WTC11 (cell line): ENCODE results near the gene COMMD8. TPM values are rescaled to one million over a fixed set of nuclear protein-coding genes. Genes with fewer than 3 reads are reported as not detected.

Source experiments
- ATAC-seq: fragments of 200-7000 bp; cut with Tn5 transposase; 2 replicates; pipeline ENCODE4 v1.10.0; 2021; ENCODE audit warnings: mild to moderate bottlenecking, moderate library complexity
- CTCF ChIA-PET: fragments of 300-600 bp; sonication (Branson Sonifier 250); formaldehyde crosslinking; loops from one replicate; lab custom pipeline; 2021; ENCODE audit warnings: antibody characterized with exemption; lab: Charles Lee
- POLR2A ChIA-PET: fragments of 350-600 bp; sonication (Branson Sonifier 250); formaldehyde crosslinking; loops from one replicate; lab custom pipeline; 2021; ENCODE audit warnings: antibody characterized with exemption; lab: Charles Lee
- DNase-seq: peaks from one replicate; pipeline ENCODE4 v3.0.0; 2021; ENCODE audit warnings: low spot score
- H3K27ac Mint-ChIP-seq: 2 replicates; pipeline ENCODE4 v1.8.0; 2021; ENCODE audit warnings: mixed read lengths
- H3K27me3 Mint-ChIP-seq: 2 replicates; pipeline ENCODE4 v1.8.0; 2021; ENCODE audit warnings: low read depth, mild to moderate bottlenecking, moderate library complexity, mixed read lengths
- H3K36me3 Mint-ChIP-seq: 2 replicates; pipeline ENCODE4 v1.8.0; 2021; ENCODE audit warnings: mixed read lengths
- H3K4me1 Mint-ChIP-seq: 2 replicates; pipeline ENCODE4 v1.8.0; 2022; ENCODE audit warnings: mixed read lengths
- H3K4me3 Mint-ChIP-seq: 2 replicates; pipeline ENCODE4 v1.8.0; 2021; ENCODE audit warnings: mild to moderate bottlenecking, moderate library complexity, mixed read lengths
- H3K9me3 Mint-ChIP-seq: 2 replicates; pipeline ENCODE4 v1.8.0; 2021; ENCODE audit warnings: mixed read lengths
- ELF4 ChIP-seq: sonication (generic); formaldehyde crosslinking; IDR thresholded peaks from 2 replicates; pipeline ENCODE4 v1.8.1; 2022; ENCODE audit warnings: low read depth, mild to moderate bottlenecking, moderate library complexity, missing genetic modification reagents
- ESRRA ChIP-seq: sonication (generic); formaldehyde crosslinking; IDR thresholded peaks from 2 replicates; pipeline ENCODE4 v1.8.1; 2022; ENCODE audit warnings: mild to moderate bottlenecking, missing genetic modification reagents, borderline replicate concordance
- FOXJ3 ChIP-seq: sonication (generic); formaldehyde crosslinking; IDR thresholded peaks from 2 replicates; pipeline ENCODE4 v1.9.0; 2021; ENCODE audit warnings: missing genetic modification reagents, mild to moderate bottlenecking, borderline replicate concordance
- FOXK1 ChIP-seq: sonication (generic); formaldehyde crosslinking; IDR thresholded peaks from 2 replicates; pipeline ENCODE4 v1.8.0; 2022; ENCODE audit warnings: mild to moderate bottlenecking, moderate library complexity, missing genetic modification reagents
- MXD4 ChIP-seq: fragments of 250-450 bp; sonication (Bioruptor Pico); IDR thresholded peaks from 2 replicates; pipeline ENCODE4 v1.8.0; 2021; ENCODE audit warnings: mild to moderate bottlenecking, moderate library complexity, borderline replicate concordance
- NR2C2 ChIP-seq: sonication (generic); formaldehyde crosslinking; IDR thresholded peaks from 2 replicates; pipeline ENCODE4 v1.8.0; 2022; ENCODE audit warnings: mild to moderate bottlenecking, missing genetic modification reagents
- NR3C1 ChIP-seq: sonication (generic); formaldehyde crosslinking; conservative IDR thresholded peaks from 2 replicates; pipeline ENCODE4 v1.8.1; 2023; ENCODE audit warnings: low read depth, mild to moderate bottlenecking, missing genetic modification reagents
- TCF7 ChIP-seq: sonication (generic); formaldehyde crosslinking; IDR thresholded peaks from 2 replicates; pipeline ENCODE4 v1.8.0; 2022; ENCODE audit warnings: mild to moderate bottlenecking, low read depth, missing genetic modification reagents, moderate library complexity
- ZBTB21 ChIP-seq: sonication (generic); formaldehyde crosslinking; IDR thresholded peaks from 2 replicates; pipeline ENCODE4 v1.8.1; 2023; ENCODE audit warnings: mild to moderate bottlenecking, missing genetic modification reagents, borderline replicate concordance
- ZNF121 ChIP-seq: sonication (generic); formaldehyde crosslinking; IDR thresholded peaks from 2 replicates; pipeline ENCODE4 v1.8.0; 2023; ENCODE audit warnings: missing genetic modification reagents
- total RNA-seq: library from RNA; stranded (reverse); gene quantifications from 3 replicates; pipeline ENCODE4 v1.2.3, GENCODE V29; 2021
- TF ChIP-seq, protein P1 (sequence below): sonication (generic); formaldehyde crosslinking; IDR thresholded peaks from 2 replicates; pipeline ENCODE4 v1.8.1; 2022; ENCODE audit warnings: low read depth, missing genetic modification reagents, borderline replicate concordance
- TF ChIP-seq, protein P2 (sequence below): sonication (generic); formaldehyde crosslinking; IDR thresholded peaks from 2 replicates; pipeline ENCODE4 v1.8.0; 2023; ENCODE audit warnings: missing genetic modification reagents, mild to moderate bottlenecking, borderline replicate concordance
- TF ChIP-seq, protein P3 (sequence below): fragments of 250-450 bp; sonication (Bioruptor Pico); conservative IDR thresholded peaks from 2 replicates; pipeline ENCODE4 v1.9.0; 2021; ENCODE audit warnings: mild to moderate bottlenecking
- TF ChIP-seq, protein P4 (sequence below): sonication (generic); formaldehyde crosslinking; IDR thresholded peaks from 2 replicates; pipeline ENCODE4 v1.8.1; 2022; ENCODE audit warnings: mild to moderate bottlenecking, missing genetic modification reagents, moderate library complexity, borderline replicate concordance
- TF ChIP-seq, protein P5 (sequence below): sonication (generic); formaldehyde crosslinking; IDR thresholded peaks from 2 replicates; pipeline ENCODE4 v1.8.0; 2022; ENCODE audit warnings: mild to moderate bottlenecking, missing genetic modification reagents

Gene COMMD8
- total RNA-seq, 1 experiment from 2014 or later, result 8.1 TPM

DNA sequence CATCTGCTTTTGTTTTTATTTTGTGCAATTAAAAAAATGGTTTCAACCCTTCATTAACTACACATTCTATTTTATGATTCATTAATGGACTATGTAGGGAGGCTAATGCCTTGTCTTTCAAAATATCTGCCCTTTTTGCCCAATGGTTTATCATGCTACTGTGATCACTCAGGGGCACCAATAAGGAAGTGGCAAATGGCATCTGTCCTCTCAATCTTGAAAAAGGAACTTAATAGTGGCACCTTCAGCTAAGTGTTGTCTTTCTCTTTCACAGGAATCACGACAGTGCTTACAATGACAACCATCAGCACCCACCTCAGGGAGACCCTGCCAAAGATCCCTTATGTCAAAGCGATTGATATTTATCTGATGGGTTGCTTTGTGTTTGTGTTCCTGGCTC is 57.1 kb downstream of the COMMD8 start:
- no peak for DNase-seq
- POLR2A ChIA-PET, result no interaction called here
- CTCF ChIA-PET, result no interaction called here

More for the DNA sequence above, 57.1 kb downstream of the COMMD8 start:
- Mint-ChIP-seq H3K9me3 (no peaks in the 10 kb centered on the region), H3K36me3 (no peaks in the 10 kb centered on the region)
- no peak for ATAC-seq
- TF ChIP-seq MXD4 (CRISPR knock-in tag) (no peak), ZNF121 (CRISPR knock-in tag) (no peak), TCF7 (CRISPR knock-in tag) (no peak), ZBTB21 (no peak), FOXK1 (CRISPR knock-in tag) (no peak), ELF4 (CRISPR knock-in tag) (no peak), NR2C2 (CRISPR knock-in tag) (no peak), NR3C1 (CRISPR knock-in tag) (no peak), ESRRA (CRISPR knock-in tag) (no peak), FOXJ3 (CRISPR knock-in tag) (no peak)
- TF ChIP-seq, protein P1, sequence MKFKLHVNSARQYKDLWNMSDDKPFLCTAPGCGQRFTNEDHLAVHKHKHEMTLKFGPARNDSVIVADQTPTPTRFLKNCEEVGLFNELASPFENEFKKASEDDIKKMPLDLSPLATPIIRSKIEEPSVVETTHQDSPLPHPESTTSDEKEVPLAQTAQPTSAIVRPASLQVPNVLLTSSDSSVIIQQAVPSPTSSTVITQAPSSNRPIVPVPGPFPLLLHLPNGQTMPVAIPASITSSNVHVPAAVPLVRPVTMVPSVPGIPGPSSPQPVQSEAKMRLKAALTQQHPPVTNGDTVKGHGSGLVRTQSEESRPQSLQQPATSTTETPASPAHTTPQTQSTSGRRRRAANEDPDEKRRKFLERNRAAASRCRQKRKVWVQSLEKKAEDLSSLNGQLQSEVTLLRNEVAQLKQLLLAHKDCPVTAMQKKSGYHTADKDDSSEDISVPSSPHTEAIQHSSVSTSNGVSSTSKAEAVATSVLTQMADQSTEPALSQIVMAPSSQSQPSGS (CRISPR knock-in tag), result no peak
- TF ChIP-seq, protein P2, sequence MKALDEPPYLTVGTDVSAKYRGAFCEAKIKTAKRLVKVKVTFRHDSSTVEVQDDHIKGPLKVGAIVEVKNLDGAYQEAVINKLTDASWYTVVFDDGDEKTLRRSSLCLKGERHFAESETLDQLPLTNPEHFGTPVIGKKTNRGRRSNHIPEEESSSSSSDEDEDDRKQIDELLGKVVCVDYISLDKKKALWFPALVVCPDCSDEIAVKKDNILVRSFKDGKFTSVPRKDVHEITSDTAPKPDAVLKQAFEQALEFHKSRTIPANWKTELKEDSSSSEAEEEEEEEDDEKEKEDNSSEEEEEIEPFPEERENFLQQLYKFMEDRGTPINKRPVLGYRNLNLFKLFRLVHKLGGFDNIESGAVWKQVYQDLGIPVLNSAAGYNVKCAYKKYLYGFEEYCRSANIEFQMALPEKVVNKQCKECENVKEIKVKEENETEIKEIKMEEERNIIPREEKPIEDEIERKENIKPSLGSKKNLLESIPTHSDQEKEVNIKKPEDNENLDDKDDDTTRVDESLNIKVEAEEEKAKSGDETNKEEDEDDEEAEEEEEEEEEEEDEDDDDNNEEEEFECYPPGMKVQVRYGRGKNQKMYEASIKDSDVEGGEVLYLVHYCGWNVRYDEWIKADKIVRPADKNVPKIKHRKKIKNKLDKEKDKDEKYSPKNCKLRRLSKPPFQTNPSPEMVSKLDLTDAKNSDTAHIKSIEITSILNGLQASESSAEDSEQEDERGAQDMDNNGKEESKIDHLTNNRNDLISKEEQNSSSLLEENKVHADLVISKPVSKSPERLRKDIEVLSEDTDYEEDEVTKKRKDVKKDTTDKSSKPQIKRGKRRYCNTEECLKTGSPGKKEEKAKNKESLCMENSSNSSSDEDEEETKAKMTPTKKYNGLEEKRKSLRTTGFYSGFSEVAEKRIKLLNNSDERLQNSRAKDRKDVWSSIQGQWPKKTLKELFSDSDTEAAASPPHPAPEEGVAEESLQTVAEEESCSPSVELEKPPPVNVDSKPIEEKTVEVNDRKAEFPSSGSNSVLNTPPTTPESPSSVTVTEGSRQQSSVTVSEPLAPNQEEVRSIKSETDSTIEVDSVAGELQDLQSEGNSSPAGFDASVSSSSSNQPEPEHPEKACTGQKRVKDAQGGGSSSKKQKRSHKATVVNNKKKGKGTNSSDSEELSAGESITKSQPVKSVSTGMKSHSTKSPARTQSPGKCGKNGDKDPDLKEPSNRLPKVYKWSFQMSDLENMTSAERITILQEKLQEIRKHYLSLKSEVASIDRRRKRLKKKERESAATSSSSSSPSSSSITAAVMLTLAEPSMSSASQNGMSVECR (CRISPR knock-in tag), result no peak
- TF ChIP-seq, protein P3, sequence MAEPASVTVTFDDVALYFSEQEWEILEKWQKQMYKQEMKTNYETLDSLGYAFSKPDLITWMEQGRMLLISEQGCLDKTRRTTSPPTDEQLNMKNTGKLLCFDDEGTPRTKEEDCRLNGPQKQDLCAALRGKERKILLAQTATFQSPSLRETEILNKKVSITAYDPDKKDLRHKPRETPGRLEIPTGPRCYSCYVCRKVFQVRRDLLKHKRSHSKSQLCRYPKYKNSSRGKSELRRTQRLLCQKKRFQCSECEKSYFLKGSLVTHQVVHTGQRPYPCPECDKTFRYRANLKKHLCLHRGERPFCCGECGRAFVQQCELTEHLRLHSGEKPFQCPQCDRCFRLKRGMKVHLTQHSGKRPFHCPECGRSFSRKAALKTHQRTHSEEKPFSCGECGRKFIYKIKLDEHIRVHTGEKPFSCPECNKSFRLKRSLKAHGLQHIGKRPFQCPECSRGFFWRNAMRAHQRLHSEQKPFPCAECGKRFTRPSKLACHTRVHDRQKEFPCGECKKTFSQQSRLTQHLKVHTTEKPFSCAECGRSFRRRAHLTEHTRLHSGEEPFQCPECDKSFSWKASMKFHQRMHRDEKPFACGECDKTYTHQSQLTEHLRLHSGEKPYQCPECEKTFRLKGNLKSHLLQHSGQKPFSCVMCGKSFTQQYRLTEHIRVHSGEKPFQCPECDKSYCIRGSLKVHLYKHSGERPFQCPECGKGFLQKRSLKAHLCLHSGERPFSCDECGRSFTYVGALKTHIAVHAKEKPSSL (CRISPR knock-in tag), result no peak
- TF ChIP-seq, protein P4, sequence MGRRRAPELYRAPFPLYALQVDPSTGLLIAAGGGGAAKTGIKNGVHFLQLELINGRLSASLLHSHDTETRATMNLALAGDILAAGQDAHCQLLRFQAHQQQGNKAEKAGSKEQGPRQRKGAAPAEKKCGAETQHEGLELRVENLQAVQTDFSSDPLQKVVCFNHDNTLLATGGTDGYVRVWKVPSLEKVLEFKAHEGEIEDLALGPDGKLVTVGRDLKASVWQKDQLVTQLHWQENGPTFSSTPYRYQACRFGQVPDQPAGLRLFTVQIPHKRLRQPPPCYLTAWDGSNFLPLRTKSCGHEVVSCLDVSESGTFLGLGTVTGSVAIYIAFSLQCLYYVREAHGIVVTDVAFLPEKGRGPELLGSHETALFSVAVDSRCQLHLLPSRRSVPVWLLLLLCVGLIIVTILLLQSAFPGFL (CRISPR knock-in tag), result no peak
- TF ChIP-seq, protein P5, sequence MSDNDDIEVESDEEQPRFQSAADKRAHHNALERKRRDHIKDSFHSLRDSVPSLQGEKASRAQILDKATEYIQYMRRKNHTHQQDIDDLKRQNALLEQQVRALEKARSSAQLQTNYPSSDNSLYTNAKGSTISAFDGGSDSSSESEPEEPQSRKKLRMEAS (CRISPR knock-in tag), result no peak
- TF ChIP-seq, all 79 proteins: peak for 0
- no peak overlapping the region for H3K4me3 Mint-ChIP-seq
- no peaks in the 10 kb centered on the region for H3K27me3 Mint-ChIP-seq
- peaks cover 5% of the 10 kb centered on the region for H3K4me1 Mint-ChIP-seq
- no peak overlapping the region for H3K27ac Mint-ChIP-seq

Other genes with a start within 250 kb of the COMMD8 start
- gene ATP10D, start 21.6 kb upstream of the COMMD8 start, total RNA-seq, result 3.1 to 4.6 TPM (median 4.6 TPM) in 3 replicates